ENCODE measurements around the gene MARVELD2. TPM values are rescaled to one million over a fixed set of nuclear protein-coding genes. Genes with fewer than 3 reads are reported as not detected.
A peak's percentile ranks its signal among the peaks of the same experiment; 100 is the strongest.
"Not testable (repeated sequence)": the region's sequence is repeated elsewhere in the genome, so short reads cannot be mapped to it uniquely, and the experiment has no call there.

Gene MARVELD2, protein sequence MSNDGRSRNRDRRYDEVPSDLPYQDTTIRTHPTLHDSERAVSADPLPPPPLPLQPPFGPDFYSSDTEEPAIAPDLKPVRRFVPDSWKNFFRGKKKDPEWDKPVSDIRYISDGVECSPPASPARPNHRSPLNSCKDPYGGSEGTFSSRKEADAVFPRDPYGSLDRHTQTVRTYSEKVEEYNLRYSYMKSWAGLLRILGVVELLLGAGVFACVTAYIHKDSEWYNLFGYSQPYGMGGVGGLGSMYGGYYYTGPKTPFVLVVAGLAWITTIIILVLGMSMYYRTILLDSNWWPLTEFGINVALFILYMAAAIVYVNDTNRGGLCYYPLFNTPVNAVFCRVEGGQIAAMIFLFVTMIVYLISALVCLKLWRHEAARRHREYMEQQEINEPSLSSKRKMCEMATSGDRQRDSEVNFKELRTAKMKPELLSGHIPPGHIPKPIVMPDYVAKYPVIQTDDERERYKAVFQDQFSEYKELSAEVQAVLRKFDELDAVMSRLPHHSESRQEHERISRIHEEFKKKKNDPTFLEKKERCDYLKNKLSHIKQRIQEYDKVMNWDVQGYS
- polyA plus RNA-seq (ENCODE audit: low read depth in 6 of 6) = under 1 TPM in 5 of 6 donors, not detected in 1; 0.16 to 0.36 (median 0.32) TPM

DNA sequence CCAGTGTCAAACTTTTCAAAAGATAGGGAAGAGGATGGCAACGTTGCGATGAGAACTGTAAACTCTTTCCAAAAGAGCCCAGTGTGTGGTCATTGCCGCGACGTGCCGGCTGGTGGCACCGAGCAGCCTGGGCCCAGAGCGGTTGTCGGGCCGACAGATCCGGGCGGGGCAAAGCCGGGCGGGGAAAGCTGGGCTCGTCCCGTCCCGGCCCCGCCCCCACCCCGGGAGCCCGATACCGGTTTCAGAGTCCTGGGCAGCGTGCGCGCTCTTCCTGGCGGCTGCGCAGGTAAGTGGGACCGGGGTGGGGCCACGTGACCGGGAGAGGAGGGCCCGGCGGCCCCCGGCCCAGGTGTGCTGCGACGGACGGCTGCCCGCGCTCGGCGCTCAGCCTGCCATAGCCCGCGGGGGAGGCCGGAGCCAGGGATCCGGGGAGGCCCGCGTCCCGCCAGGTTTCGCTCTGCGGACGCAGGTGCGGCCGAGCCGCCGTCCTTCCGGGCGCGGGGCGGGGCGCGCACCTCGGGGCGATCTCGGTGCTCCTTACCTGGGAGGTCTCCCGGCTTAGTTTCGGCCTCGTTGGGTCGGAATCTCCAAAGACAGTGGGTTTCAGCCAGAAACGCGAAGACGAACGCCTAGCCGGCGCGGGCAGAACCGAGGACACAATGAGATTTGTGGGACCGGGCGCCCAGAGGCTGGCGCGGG, at the start of gene MARVELD2:
Gene MARVELD2 (plus strand): TSS at position 232 of the 699 bp plus-strand sequence. CDS start 4,270 bp downstream, outside the sequence.
- peak; percentile 20 for DNase-seq
- Mint-ChIP-seq H3K36me3 (peaks cover 8 to 16% of the 10 kb centered on the region in 2 donors), H3K27me3 (no peaks in the 10 kb centered on the region), H3K4me3 (peak within 1 kb of the TSS; percentile 61 to 83 (median 80)), H3K9me3 (no peaks in the 10 kb centered on the region), H3K27ac (peak within 1 kb of the TSS in 3 of 6 donors; percentile 1 to 63 (median 17)), H3K4me1 (peaks cover 0 to 9% (median 0%) of the 10 kb centered on the region in 3 donors)
- ATAC-seq (ENCODE audit: low read depth in 2 of 2) = peak; percentile 82 to 91

DNA sequence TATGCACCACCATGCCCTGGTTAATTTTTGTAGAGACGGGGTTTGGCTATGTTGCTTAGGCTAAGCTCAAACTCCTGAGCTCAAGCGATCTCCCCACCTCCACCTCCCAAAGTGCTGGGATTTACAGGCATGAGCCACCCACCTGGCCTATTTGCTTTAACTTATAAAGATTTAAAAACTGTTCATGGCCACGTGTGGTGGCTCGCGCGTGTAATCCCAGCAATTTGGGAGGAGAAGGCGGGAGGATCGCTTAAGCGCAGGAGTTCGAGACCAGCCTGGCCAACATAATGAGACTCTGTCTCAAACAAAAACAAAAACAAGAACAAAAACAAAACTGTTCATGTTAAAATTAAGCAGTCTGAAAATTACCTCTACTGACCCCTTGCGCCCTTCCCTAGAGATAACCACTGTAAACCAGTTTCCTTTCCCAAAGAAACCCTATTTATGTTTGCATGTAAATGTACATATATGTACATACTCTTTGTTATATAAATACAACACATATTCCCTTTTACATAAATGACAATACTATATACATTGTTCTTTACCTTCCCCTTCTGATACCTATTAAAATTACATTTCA, 47.1 kb upstream of the MARVELD2 start:
- Mint-ChIP-seq H3K9me3 (no peaks in the 10 kb centered on the region), H3K27ac (peak overlapping the region in 5 of 6 donors; percentile 54 to 99 (median 88))
- ATAC-seq (ENCODE audit: low read depth in 2 of 2) = no peak

DNA sequence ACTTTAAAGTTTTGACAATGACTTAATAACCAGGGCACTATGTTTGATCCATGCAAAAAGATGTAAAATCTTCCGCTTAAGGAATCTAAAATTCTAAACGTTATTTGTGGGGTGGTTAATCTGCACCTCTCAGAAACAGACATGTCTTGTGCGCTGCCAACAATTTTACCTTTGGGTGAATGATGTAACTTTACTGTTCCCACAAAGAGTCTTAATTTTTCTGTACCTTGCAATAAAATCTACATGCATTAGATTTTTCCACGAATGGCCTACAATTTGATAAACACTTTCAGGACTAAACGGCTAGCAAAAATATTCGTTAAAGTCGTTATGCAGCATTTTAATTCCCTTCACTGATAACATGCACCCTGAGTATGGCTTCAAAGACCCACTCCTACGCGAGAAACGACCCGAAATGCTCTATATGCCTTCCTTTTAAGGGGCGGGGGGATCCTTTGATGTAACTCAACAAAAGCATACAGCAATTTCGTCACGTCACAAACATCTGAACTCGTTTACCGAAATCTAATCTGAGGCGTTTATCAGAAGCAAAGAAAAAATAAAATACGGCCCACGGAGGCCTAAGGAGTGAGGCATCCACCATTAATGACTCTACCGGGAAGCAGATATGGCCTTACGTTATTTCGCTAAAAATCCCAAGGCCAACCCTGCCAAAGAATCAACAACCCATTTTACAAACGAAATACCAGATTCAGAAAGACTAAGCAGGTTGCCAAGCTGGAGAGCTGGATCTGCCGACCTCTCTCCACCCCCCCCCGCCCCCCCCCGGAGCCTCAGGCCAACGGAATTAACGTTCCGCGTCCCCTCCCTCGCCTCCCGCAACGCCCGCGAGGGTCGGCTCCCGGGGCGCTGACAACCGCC, 46.2 kb upstream of the MARVELD2 start:
- Mint-ChIP-seq H3K27me3 (no peaks in the 10 kb centered on the region), H3K36me3 (peaks cover 0 to 6% of the 10 kb centered on the region in 2 donors), H3K4me1 (peaks cover 14 to 31% (median 16%) of the 10 kb centered on the region in 3 donors), H3K27ac (peak overlapping the region; percentile 88 to 100 (median 96)), H3K9me3 (no peaks in the 10 kb centered on the region), H3K4me3 (peak overlapping the region; percentile 87 to 98 (median 96))
- ATAC-seq (ENCODE audit: low read depth in 2 of 2) = peak; percentile 19 to 22
- no peak for DNase-seq

More for the DNA sequence above, 47.1 kb upstream of the MARVELD2 start:
- Mint-ChIP-seq H3K4me1 (peaks cover 14 to 29% (median 16%) of the 10 kb centered on the region in 3 donors), H3K27me3 (no peaks in the 10 kb centered on the region), H3K36me3 (peaks cover 0 to 6% of the 10 kb centered on the region in 2 donors), H3K4me3 (peak overlapping the region; percentile 87 to 98 (median 96))
- DNase-seq = no peak

DNA sequence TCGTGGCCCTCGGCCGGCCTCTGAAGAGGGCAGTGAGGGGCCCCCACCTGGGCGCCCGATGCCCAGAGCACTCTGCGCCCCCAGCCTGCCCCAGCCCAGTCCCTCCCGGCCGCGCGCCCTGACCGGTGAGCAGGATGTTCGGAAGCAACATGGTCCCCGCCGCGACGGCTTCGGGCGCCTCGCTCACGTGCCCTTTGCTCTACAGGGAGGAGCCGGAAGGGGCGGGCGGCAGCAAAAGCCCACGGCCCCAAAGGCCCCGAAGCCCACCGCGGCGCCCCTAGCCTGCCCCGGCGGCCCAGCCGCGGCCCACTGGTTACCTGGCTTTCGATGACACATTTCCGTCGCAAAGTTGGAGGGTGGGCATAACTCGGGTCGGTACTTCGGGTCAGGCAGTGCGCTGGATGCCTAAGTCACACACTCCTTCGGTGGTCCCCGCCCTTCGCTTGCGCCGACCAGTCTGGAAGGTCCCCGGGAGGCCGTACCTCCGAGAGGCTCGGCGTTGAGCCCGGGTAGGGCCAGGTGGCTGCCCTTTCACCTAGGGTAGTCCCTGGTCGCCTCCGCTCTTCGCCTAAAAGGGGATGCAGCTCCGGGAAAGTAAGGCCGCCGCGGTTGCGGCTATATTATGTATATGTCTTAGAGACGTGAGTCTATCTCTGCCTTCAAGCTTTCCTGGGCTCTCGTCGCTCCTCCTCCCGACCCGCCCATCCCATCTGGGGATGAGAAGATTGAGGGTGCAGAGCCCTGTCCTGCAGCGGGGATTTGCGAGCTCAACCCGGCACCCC, 45.4 kb upstream of the MARVELD2 start, which contains the start of the genes AK6, RAD17 and TAF9:
Gene AK6 (minus strand): TSS at position 181 of the 782 bp plus-strand sequence. CDS start 30 bp downstream, at position 151.
Gene RAD17 (plus strand): TSS at position 479 of the 782 bp plus-strand sequence. CDS start 2,391 bp downstream, outside the sequence.
Gene TAF9 (minus strand): TSS at position 181 of the 782 bp plus-strand sequence. CDS start 3,783 bp downstream, outside the sequence.
- ATAC-seq (ENCODE audit: low read depth in 2 of 2) (peak; percentile 87 to 89), DNase-seq (peak; percentile 96)
- Mint-ChIP-seq H3K9me3 (no peaks in the 10 kb centered on the region), H3K4me3 (peak within 1 kb of the TSS; percentile 87 to 98 (median 96)), H3K27me3 (no peaks in the 10 kb centered on the region), H3K27ac (peak within 1 kb of the TSS; percentile 98 to 100 (median 100)), H3K4me1 (peaks cover 14 to 34% (median 16%) of the 10 kb centered on the region in 3 donors), H3K36me3 (peaks cover 0 to 6% of the 10 kb centered on the region in 2 donors)

DNA sequence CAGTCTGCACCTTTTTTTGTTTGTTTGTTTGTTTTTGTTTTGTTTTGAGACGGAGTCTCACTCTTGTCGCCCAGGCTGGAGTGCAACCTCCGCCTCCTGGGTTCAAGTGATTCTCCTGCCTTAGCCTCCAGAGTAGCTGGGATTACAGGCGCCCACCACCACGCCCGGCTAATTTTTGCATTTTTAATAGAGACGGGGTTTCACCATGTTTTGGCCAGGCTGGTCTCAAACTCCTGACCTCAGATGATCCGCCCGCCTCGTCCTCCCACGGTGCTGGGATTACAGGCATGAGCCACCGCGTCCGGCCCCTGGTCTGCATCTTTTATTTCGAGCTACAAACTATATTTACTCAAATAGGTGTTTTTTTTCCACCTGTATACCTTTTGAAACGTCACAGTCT, 44.6 kb upstream of the MARVELD2 start:
- DNase-seq; H3K36me3 Mint-ChIP-seq; H3K27me3 Mint-ChIP-seq; ATAC-seq (ENCODE audit: low read depth in 2 of 2); H3K9me3 Mint-ChIP-seq: not testable (repeated sequence)
- peak overlapping the region; percentile 87 to 98 (median 94) for H3K4me3 Mint-ChIP-seq
- H3K4me1 Mint-ChIP-seq = peaks cover 20 to 41% (median 21%) of the 10 kb centered on the region in 3 donors
- peak overlapping the region; percentile 98 to 100 (median 100) for H3K27ac Mint-ChIP-seq

DNA sequence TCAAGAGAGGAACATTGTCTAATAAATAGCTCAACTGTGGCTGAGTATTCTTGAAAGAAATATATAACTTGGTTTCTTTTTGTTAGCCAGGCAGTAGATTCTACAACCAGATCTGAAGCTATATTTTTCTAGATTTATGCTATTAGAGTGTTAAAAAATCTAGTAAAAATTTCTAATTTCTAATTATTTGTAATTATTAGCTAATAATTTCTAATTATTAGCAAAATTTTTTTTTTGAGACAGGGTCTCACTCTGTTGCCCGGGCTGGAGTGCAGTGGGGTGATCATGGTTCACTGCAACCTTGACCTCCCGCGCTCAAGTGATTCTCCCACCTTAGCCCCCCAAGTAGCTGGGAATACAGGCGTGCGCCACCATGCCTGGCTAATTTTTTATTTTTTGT, 42.5 kb upstream of the MARVELD2 start:
- no peak overlapping the region for H3K27ac Mint-ChIP-seq
- no peaks in the 10 kb centered on the region for H3K27me3 Mint-ChIP-seq
- no peak for DNase-seq
- peak overlapping the region in 2 of 8 donors; percentile 16 to 98 for H3K4me3 Mint-ChIP-seq
- no peaks in the 10 kb centered on the region for H3K9me3 Mint-ChIP-seq
- H3K4me1 Mint-ChIP-seq = peaks cover 25 to 39% (median 34%) of the 10 kb centered on the region in 3 donors
- ATAC-seq (ENCODE audit: low read depth in 2 of 2) = no peak
- H3K36me3 Mint-ChIP-seq = peaks cover 0 to 4% of the 10 kb centered on the region in 2 donors

DNA sequence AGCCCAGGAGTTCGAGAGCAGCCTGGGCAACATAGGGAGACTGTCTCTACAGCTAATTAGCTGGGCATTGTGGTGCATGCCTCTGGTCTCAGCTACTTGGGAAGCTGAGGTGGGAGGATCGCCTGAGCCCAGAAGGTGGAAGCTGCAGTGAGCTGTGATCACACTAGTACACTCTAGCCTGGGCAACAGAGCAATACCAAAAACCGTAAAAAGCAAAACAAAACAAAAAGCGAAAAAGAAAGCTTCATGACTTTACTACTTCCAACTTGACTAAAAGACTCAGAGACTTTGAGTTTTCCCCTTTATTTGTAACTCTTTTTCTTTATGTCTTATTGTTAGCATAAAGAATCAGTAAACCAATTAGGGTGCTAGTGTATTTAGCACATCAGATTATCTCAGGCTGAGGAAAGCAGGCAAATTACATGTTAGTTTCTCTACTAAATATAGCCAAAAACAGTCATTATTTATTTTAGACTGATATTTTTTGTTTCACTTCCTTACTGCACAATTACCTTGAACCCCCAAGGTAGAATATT, 39.9 kb upstream of the MARVELD2 start:
- Mint-ChIP-seq H3K27ac (peak overlapping the region; percentile 76 to 98 (median 90)), H3K36me3 (peaks cover 0 to 4% of the 10 kb centered on the region in 2 donors), H3K9me3 (no peaks in the 10 kb centered on the region), H3K27me3 (no peaks in the 10 kb centered on the region), H3K4me3 (peak overlapping the region in 7 of 8 donors; percentile 20 to 73 (median 63)), H3K4me1 (peaks cover 19 to 24% (median 22%) of the 10 kb centered on the region in 3 donors)
- peak; percentile 51 to 64 for ATAC-seq (ENCODE audit: low read depth in 2 of 2)
- DNase-seq = no peak

DNA sequence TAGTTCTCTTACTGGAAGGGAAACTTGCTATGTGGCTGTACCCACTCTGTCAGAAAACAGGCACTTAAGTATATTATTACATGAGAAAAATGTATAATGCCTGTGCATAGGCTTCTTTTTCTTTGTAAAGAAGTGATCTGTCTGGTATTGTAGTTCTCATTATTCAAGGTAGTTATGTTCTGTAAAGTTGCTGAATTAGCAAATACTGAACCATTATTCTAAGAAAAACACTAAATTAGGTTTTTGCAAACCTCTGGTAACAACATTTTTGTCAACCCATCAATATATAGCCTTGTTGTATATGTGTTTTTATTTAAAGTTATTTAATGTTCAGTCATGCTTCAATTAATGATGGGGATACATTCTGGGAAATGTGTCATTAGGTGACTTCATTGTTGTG, 36.5 kb upstream of the MARVELD2 start:
- no peaks in the 10 kb centered on the region for H3K9me3 Mint-ChIP-seq
- DNase-seq = no peak
- peaks cover 0 to 4% of the 10 kb centered on the region in 2 donors for H3K36me3 Mint-ChIP-seq
- H3K4me3 Mint-ChIP-seq = no peak overlapping the region
- H3K27ac Mint-ChIP-seq = no peak overlapping the region
- H3K27me3 Mint-ChIP-seq = no peaks in the 10 kb centered on the region
- ATAC-seq (ENCODE audit: low read depth in 2 of 2) = no peak
- peaks cover 15 to 24% (median 16%) of the 10 kb centered on the region in 3 donors for H3K4me1 Mint-ChIP-seq

DNA sequence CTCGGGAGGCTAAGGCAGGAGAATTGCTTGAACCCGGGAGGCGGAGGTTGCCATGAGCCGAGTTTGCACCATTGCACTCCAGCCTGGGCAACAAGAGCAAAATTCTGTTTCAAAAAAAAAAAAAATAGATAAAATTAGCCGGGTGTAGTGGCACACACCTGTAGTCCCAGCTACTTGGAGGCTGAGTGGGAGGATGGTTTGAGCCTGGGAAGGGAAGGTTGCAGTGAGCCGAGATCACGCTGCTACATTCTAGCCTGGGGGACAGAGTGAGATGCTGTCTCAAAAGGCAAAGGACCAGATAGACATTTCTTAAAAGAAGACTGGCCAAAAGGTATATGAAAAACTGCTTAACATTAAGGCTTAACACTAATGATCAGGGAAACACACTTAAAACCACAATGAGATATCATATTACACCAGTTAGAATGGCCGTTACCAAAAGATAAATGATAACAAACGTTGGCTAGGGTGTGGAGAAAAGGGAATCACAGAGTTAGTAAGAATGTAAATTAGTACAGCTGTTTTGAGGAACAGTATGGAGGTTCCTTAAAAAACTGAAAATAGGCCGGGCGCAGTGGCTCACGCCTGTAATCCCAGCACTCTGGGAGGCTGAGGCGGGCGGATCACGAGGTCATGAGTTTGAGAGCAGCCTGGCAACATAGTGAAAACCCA, 10.1 kb upstream of the MARVELD2 start:
- Mint-ChIP-seq H3K27ac (no peak overlapping the region), H3K36me3 (peaks cover 12 to 20% of the 10 kb centered on the region in 2 donors), H3K4me1 (no peaks in the 10 kb centered on the region), H3K4me3 (no peak overlapping the region), H3K9me3 (peaks cover 0 to 5% (median 2%) of the 10 kb centered on the region in 7 donors), H3K27me3 (no peaks in the 10 kb centered on the region)
- DNase-seq (no peak), ATAC-seq (ENCODE audit: low read depth in 2 of 2) (no peak)

DNA sequence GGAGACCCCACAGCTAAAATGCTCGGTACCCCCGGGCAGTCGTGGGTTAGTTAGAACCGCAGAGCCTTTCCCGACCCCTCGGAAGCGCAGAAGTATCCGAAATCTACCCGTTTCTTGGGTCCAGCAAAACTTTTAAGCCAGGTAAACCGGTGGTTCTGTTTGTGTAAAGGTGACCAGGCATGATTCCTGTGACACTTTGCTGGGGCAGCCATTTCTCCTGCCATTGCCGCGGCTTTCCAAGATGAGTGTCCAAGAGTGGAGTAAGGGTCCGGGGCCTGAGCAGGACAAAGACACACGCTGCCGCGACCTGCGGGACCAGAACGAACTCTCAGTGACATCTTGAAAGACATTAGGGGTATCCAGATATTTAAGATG, 655 bp downstream of the MARVELD2 start:
- H3K27ac Mint-ChIP-seq = peak overlapping the region in 1 of 6 donors; percentile 63
- no peak for ATAC-seq (ENCODE audit: low read depth in 2 of 2)

More for the DNA sequence above, 655 bp downstream of the MARVELD2 start:
- H3K9me3 Mint-ChIP-seq = no peaks in the 10 kb centered on the region
- H3K4me3 Mint-ChIP-seq = peak overlapping the region; percentile 61 to 82 (median 77)
- H3K4me1 Mint-ChIP-seq = peaks cover 0 to 9% (median 0%) of the 10 kb centered on the region in 3 donors
- peaks cover 8 to 16% of the 10 kb centered on the region in 2 donors for H3K36me3 Mint-ChIP-seq
- H3K27me3 Mint-ChIP-seq = no peaks in the 10 kb centered on the region
- DNase-seq = no peak
